Activated T-cell treated with anti-CD3 and anti-CD28 coated beads, Interleukin-2, amount 50 U/mL, for 4 hours (primary cell): ENCODE data around the gene DFFA. TPM values are rescaled to one million over a fixed set of nuclear protein-coding genes. Genes with fewer than 3 reads are reported as not detected.
"Not testable (repeated sequence)": the region's sequence is repeated elsewhere in the genome, so short reads cannot be mapped to it uniquely, and the experiment has no call there.

Source experiments
- ATAC-seq, 2 donors: fragments of 200-7000 bp; cut with Tn5 transposase; one replicate each; pipeline ENCODE4 v1.10.0; 2021
- DNase-seq: peaks from one replicate; pipeline ENCODE4 v3.0.0-alpha.2; 2020
- H3K27me3 Mint-ChIP-seq: one replicate; pipeline ENCODE4 v1.8.0; 2021; ENCODE audit warnings: low read depth, mixed read lengths
- H3K36me3 Mint-ChIP-seq: one replicate; pipeline ENCODE4 v1.8.0; 2022; ENCODE audit warnings: mixed read lengths; ENCODE audit not compliant: insufficient read depth
- H3K4me1 Mint-ChIP-seq: one replicate; pipeline ENCODE4 v1.8.0; 2021; ENCODE audit warnings: low read depth, mixed read lengths
- H3K4me3 Mint-ChIP-seq: one replicate; pipeline ENCODE4 v1.8.0; 2021; ENCODE audit warnings: mild to moderate bottlenecking, moderate library complexity, mixed read lengths
- H3K9me3 Mint-ChIP-seq: one replicate; pipeline ENCODE4 v1.8.0; 2021; ENCODE audit warnings: mixed read lengths
- total RNA-seq, 3 donors: library from RNA; stranded (reverse); gene quantifications; one replicate each; pipeline ENCODE4 v1.2.1, GENCODE V29; 2021

DFFA gene
- total RNA-seq, 3 donors from 2014 or later: 62.9 to 81.5 (median 73.4) TPM

DNA sequence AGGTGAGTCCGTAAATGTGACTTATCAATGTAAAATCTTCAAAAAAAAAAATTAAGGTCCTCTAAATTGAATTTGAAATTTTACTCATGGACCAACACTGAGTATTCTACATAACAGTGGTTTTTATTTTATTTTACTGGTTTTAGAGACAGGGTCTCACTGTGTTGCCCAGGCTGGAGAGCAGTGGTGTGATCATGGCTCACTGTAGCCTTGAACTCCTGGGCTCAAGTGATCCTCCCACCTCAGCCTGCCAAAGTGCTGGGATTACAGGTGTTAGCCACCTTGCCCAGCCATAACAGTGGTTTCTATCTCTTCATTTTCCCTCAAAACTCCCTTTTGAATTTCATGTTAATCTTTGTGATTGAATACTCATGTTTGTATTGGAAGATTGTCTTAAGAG lies 56.4 kb downstream of the DFFA start:
- not testable (repeated sequence) for ATAC-seq, DNase-seq, H3K9me3 Mint-ChIP-seq, H3K4me3 Mint-ChIP-seq, H3K27me3 Mint-ChIP-seq, H3K4me1 Mint-ChIP-seq
- H3K36me3 Mint-ChIP-seq: peaks cover 58% of the 10 kb centered on the region

DNA sequence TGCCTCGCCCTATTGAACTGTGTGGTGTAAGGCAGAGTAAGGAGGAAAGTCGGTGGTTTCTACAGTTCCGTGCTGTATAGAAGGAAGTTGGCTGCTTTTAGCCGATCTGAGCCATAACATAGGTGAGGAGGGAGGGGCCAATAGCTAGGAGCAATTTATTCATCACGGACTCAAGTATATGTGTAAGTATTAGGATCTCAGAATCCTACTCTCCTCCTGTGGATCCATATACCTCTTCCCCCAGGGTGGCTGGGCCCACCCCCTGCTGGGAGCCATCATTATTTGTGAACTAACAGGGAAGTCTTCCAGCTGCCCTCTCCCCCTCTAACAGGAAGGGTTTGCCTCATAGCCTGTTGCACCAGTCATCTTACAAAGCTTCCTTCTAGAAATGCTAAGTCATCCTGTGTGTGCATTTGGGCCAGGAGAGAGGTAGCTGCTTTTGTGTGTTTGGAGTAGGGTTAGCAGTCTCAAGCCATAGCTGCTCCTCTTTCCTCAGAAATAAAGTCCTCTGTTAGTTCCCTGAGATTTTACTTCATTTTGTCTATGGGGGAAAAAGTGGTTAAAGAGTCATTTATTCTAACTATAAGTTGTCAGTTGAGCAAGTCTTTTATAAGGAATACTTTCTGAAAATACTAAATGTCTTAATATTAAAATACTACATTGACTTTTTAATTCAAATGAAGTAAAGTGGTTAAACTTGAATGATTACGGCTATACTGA lies 57.0 kb downstream of the DFFA start:
- no peak overlapping the region for H3K4me3 Mint-ChIP-seq
- no peaks in the 10 kb centered on the region for H3K27me3 Mint-ChIP-seq
- peaks cover 59% of the 10 kb centered on the region for H3K36me3 Mint-ChIP-seq

DNA sequence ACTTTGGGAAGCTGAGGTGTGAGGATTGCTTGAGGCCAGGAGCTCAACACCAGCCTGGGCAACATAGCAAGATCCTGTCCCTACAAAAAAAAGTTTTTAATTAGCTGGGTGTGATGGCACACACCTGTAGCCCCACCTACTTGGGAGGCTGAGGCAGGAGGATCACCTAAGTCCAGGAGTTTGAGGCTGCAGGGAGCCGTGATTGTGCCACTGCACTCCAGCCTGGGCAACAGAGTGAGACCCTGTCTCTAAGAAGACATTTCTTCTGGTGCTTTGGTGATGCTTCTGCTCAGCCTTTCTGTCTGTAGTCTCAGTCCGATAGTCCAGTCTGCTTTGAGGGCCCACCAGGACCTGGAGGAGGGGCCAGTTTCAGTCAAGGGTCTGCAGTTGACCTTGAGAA lies 65.1 kb downstream of the DFFA start:
- no peak overlapping the region for H3K4me3 Mint-ChIP-seq
- DNase-seq (no peak), ATAC-seq (no peak)
- peaks cover 42% of the 10 kb centered on the region for H3K36me3 Mint-ChIP-seq
- H3K4me1 Mint-ChIP-seq: peaks cover 2% of the 10 kb centered on the region
- no peaks in the 10 kb centered on the region for H3K27me3 Mint-ChIP-seq
- H3K9me3 Mint-ChIP-seq: no peaks in the 10 kb centered on the region

More for the DNA sequence above, 57.0 kb downstream of the DFFA start:
- no peaks in the 10 kb centered on the region for H3K9me3 Mint-ChIP-seq
- peaks cover 6% of the 10 kb centered on the region for H3K4me1 Mint-ChIP-seq
- DNase-seq: no peak
- peak in 1 of 2 donors; percentile 25 for ATAC-seq

Other genes with a start within 250 kb of the DFFA start
- gene PGD, start 73.5 kb downstream of the DFFA start, total RNA-seq: 100 to 1,000 TPM in 1 of 3 donors, 10 to 100 TPM in 2; 82.2 to 105 (median 93.1) TPM
- 10 to 100 TPM; 16.3 to 24.2 (median 22.3) TPM for gene CENPS, start 42.1 kb downstream of the DFFA start, total RNA-seq
- under 1 TPM in 1 of 3 donors, not detected in 2; 0.32 TPM for gene CORT, start 22.5 kb downstream of the DFFA start, total RNA-seq
- gene PEX14, start 2.4 kb upstream of the DFFA start, total RNA-seq: 10 to 100 TPM; 21.6 to 23.4 (median 22.2) TPM